ENCODE measurements around the gene ARHGAP18. TPM values are rescaled to one million over a fixed set of nuclear protein-coding genes. Genes with fewer than 3 reads are reported as not detected.

Gene ARHGAP18
- total and polyA plus RNA-seq, 10 of the 15 experiments (the other 5 are each of a cell fraction or from before 2014, with no cell fraction given) = 18.2 to 52.2 (median 31.7) TPM

DNA sequence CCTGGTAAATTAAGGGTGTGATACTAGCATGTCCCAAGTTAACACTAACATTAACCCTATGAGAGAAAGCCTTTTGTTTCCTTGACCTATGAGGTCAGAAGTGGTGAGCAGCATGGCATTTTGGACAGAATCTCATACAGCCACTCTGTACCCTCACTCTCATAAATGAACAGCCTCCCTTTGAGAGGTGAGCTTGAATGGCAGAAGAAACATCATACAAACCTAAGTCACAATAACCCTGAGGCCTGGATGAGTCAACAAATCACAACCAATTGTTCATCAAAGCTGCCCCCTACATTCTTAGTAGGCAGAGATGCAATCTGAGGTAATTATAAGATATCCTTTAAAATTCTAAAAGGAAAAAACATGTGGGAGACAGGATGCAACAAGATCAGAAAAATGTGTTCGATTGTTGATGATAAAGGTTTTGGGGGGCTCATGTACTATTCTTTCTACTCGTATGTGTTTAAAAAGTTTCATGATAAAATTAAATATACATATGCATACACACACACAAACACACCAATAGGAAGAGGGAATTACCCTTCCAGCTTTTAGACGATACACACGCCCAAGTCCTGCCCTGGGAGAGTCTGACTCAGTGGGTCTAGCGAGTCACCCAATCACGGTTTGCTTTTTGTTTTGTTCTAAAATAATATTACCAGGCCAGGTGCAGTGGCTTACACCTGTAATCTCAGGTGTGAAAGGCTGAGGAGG, 117.3 kb downstream of the ARHGAP18 start:
- intact Hi-C loops (cut with micrococcal nuclease; ENCODE audit: unreplicated experiment) (no loop called here), in situ Hi-C loops (cut with MboI) (no loop called here)
- TF ChIP-seq YY1 (IDR thresholded peaks at IDR 0.05; ENCODE audit: low read depth, low read length) = no peak
- Histone ChIP-seq H3K9me3 (replicated peaks; ENCODE audit: control insufficient read depth, insufficient read depth, low read length) (no peaks in the 10 kb centered on the region; the same call in 2 of the 3 replicates), H3K27ac (ENCODE audit: control insufficient read depth, insufficient read depth) (no peak overlapping the region), H3K4me3 (no peak overlapping the region), H3K36me3 (ENCODE audit: control insufficient read depth in 2 of 2, insufficient read depth in 2 of 2, low read length in 1 of 2) (peaks cover 3 to 25% of the 10 kb centered on the region in 2 experiments), H3K27me3 (replicated peaks in 1 of 2; ENCODE audit: control insufficient read depth in 2 of 2, insufficient read depth in 2 of 2, low read length in 1 of 2) (no peaks in the 10 kb centered on the region), H3K9ac (ENCODE audit: control insufficient read depth, insufficient read depth, low read length) (no peak overlapping the region), H3K4me1 (ENCODE audit: control insufficient read depth, insufficient read depth, low read length) (peaks cover 7% of the 10 kb centered on the region), H3K79me2 (ENCODE audit: control insufficient read depth, insufficient read depth, low read length) (peaks cover 2% of the 10 kb centered on the region), H2AFZ (ENCODE audit: control insufficient read depth, low read depth, low read length) (no peak overlapping the region), H3K4me2 (ENCODE audit: control insufficient read depth, insufficient read depth) (no peak overlapping the region), H4K20me1 (ENCODE audit: control insufficient read depth, insufficient read depth) (no peaks in the 10 kb centered on the region)
- ChIA-PET CTCF (interaction anchor here (0.7 to 1.5 kb wide), 2 partner anchors 54 to 91 kb away, joined by 3 to 4 read pairs; no protein-coding TSS in a partner anchor), RAD21 (ENCODE audit: unreplicated experiment) (interaction anchor here (1.4 kb wide), 1 partner anchor 136 kb away, joined by 4 read pairs; no protein-coding TSS in a partner anchor), POLR2A (no interaction called here), SMC1A (ENCODE audit: uncharacterized antibody, unreplicated experiment) (interaction anchor here (1.1 to 2.2 kb wide), 2 partner anchors 91 to 138 kb away, joined by 4 to 5 read pairs; no protein-coding TSS in a partner anchor)
- BruUV-seq (replicated peaks) = no TSS peak
- ATAC-seq (no peak), FAIRE-seq (no peak), DNase-seq (ENCODE audit: low read depth, low spot score) (no peak)
- WGBS (ENCODE audit: insufficient coverage, insufficient replicate concordance, low lambda C conversion rate, missing lambda C conversion rate) = 87% methylated on average over 6 of the region's 6 CpGs

GRCh38 chr6:129590408-129591022, 119.5 kb downstream of the ARHGAP18 start:
- Histone ChIP-seq H3K4me2 (ENCODE audit: control insufficient read depth, insufficient read depth) (no peak overlapping the region), H3K9ac (ENCODE audit: control insufficient read depth, insufficient read depth, low read length) (no peak overlapping the region), H3K27me3 (replicated peaks in 1 of 2; ENCODE audit: control insufficient read depth in 2 of 2, insufficient read depth in 2 of 2, low read length in 1 of 2) (no peaks in the 10 kb centered on the region), H3K36me3 (ENCODE audit: control insufficient read depth in 2 of 2, insufficient read depth in 2 of 2, low read length in 1 of 2) (peaks cover 0 to 26% of the 10 kb centered on the region in 2 experiments), H2AFZ (ENCODE audit: control insufficient read depth, low read depth, low read length) (no peak overlapping the region), H3K4me3 (no peak overlapping the region), H3K79me2 (ENCODE audit: control insufficient read depth, insufficient read depth, low read length) (no peaks in the 10 kb centered on the region), H3K9me3 (replicated peaks; ENCODE audit: control insufficient read depth, insufficient read depth, low read length) (no peaks in the 10 kb centered on the region; the same call in 2 of the 3 replicates), H3K27ac (ENCODE audit: control insufficient read depth, insufficient read depth) (no peak overlapping the region), H4K20me1 (ENCODE audit: control insufficient read depth, insufficient read depth) (no peaks in the 10 kb centered on the region), H3K4me1 (ENCODE audit: control insufficient read depth, insufficient read depth, low read length) (no peaks in the 10 kb centered on the region)
- ATAC-seq (no peak), FAIRE-seq (no peak), DNase-seq (ENCODE audit: low read depth, low spot score) (no peak)
- in situ Hi-C loops (cut with MboI) = no loop called here
- intact Hi-C loops (cut with micrococcal nuclease; ENCODE audit: unreplicated experiment) = no loop called here
- ChIA-PET RAD21 (ENCODE audit: unreplicated experiment) (interaction anchor here (1.0 kb wide), 2 partner anchors 8 to 90 kb away, joined by 3 to 4 read pairs; no protein-coding TSS in a partner anchor), POLR2A (no interaction called here), CTCF (interaction anchor here (0.6 to 1.4 kb wide), 6 partner anchors 8 to 220 kb away, joined by 3 read pairs; no protein-coding TSS in a partner anchor), SMC1A (ENCODE audit: uncharacterized antibody, unreplicated experiment) (interaction anchor here (0.9 to 1.6 kb wide), 7 partner anchors 9 to 168 kb away, joined by 3 to 7 read pairs (median 3); no protein-coding TSS in a partner anchor)
- 73% methylated on average over 4 of the region's 4 CpGs for WGBS (ENCODE audit: insufficient coverage, insufficient replicate concordance, low lambda C conversion rate, missing lambda C conversion rate)
- BruUV-seq (replicated peaks) = no TSS peak
- TF ChIP-seq SMC3 (IDR thresholded peaks at IDR 0.05; ENCODE audit: borderline replicate concordance, low read length) = no peak
- no peak for TF ChIP-seq HSF1 (IDR thresholded peaks at IDR 0.05; ENCODE audit: low read depth, low read length)
- TF ChIP-seq BCL11A (IDR thresholded peaks at IDR 0.05; ENCODE audit: low read depth, low read length) = no peak
- TF ChIP-seq YY1 (IDR thresholded peaks at IDR 0.05; ENCODE audit: low read depth, low read length) = no peak
- no peak for TF ChIP-seq ZSCAN29 (IDR thresholded peaks at IDR 0.05)
- TF ChIP-seq, protein P1, sequence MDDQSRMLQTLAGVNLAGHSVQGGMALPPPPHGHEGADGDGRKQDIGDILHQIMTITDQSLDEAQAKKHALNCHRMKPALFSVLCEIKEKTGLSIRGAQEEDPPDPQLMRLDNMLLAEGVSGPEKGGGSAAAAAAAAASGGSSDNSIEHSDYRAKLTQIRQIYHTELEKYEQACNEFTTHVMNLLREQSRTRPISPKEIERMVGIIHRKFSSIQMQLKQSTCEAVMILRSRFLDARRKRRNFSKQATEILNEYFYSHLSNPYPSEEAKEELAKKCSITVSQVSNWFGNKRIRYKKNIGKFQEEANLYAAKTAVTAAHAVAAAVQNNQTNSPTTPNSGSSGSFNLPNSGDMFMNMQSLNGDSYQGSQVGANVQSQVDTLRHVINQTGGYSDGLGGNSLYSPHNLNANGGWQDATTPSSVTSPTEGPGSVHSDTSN (IDR thresholded peaks at IDR 0.05; ENCODE audit: insufficient replicate concordance, low read depth, low read length) = no peak
- TF ChIP-seq KLF5 (IDR thresholded peaks at IDR 0.05; ENCODE audit: partially characterized antibody) = no peak
- TF ChIP-seq CTCF (IDR thresholded peaks at IDR 0.05 in 2 of 3, conservative IDR thresholded peaks at IDR 0.05 in 1 of 3; ENCODE audit: control insufficient read depth in 2 of 3, extremely low read depth in 1 of 3, insufficient read depth in 1 of 3, low read depth in 3 of 3, low read length in 3 of 3) = no peak
- TF ChIP-seq ETV6 (conservative IDR thresholded peaks at IDR 0.05 in 1 of 2, IDR thresholded peaks at IDR 0.05 in 1 of 2; ENCODE audit: borderline replicate concordance in 1 of 2, low read depth in 1 of 2) = no peak

Measured in GM12878 (cell line).